HUES48 (cell line): ENCODE results near the gene YJEFN3.

Experiments used
- H3K27ac ChIP-seq: one replicate; pipeline ENCODE4 v1.7.0; 2013; ENCODE audit warnings: low read depth, low read length, inconsistent platforms
- H3K27me3 ChIP-seq: 2 replicates; pipeline ENCODE4 v1.6.1; 2013; ENCODE audit warnings: mild to moderate bottlenecking, low read length; ENCODE audit not compliant: control insufficient read depth, insufficient read depth
- H3K36me3 ChIP-seq: 2 replicates; pipeline ENCODE4 v1.6.1; 2013; ENCODE audit warnings: low read length; ENCODE audit not compliant: control insufficient read depth, insufficient read depth
- H3K4me1 ChIP-seq: 2 replicates; pipeline ENCODE4 v1.6.1; 2013; ENCODE audit warnings: mild to moderate bottlenecking, low read length; ENCODE audit not compliant: control insufficient read depth, insufficient read depth
- H3K4me3 ChIP-seq: 2 replicates; pipeline ENCODE4 v1.5.1; 2013; ENCODE audit warnings: mild to moderate bottlenecking, low read depth, low read length
- H3K9ac ChIP-seq: 2 replicates; pipeline ENCODE4 v1.6.1; 2013; ENCODE audit warnings: mild to moderate bottlenecking, low read depth, low read length, moderate library complexity
- H3K9me3 ChIP-seq: 2 replicates; pipeline ENCODE4 v1.6.1; 2013; ENCODE audit warnings: low read length; ENCODE audit not compliant: control insufficient read depth, insufficient read depth

The YJEFN3 gene

DNA sequence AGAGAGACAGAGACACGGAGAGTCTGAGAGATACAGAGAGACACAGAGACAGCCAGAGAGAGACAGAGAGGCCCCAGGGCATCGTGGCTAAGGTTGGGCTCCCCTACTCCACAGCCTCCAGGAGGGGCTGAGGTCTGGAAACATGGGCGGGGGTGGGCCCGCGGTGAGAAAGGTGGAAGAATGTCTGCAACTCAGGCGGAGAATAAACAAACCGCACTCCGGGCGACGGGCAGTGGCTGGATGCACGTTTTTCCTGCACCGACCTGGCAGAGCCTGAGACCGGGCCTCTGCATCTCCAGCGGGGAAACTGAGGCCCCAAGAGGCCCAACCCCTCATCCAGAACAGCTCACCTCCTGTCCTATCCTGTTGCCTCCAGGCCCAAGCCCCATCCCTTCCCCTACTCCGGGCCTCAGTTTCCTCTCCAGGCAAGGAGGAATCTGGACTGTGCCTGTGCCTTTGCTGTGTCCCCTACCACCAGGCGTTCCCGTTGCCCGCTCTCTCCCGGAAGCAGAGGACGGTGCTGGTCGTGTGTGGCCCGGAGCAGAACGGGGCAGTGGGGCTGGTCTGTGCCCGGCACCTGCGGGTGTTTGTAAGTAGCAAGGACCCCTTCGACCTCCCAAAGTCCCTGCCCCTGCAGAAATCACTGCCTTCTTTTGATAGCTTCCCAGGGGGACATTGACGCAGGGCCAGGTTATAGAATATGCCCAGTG lies 6.0 kb downstream of the YJEFN3 start:
- Histone ChIP-seq H3K4me1 (no peaks in the 10 kb centered on the region), H3K27me3 (peaks cover 21% of the 10 kb centered on the region), H3K9ac (no peak overlapping the region), H3K36me3 (peaks cover 4% of the 10 kb centered on the region; the same call in 1 of the 2 replicates), H3K27ac (no peak overlapping the region), H3K9me3 (no peaks in the 10 kb centered on the region), H3K4me3 (no peak overlapping the region)

GRCh38 chr19:19535311-19536191 lies 6.8 kb downstream of the YJEFN3 start:
- no peak overlapping the region for H3K4me3 ChIP-seq
- H3K9ac ChIP-seq: no peak overlapping the region
- H3K27ac ChIP-seq: no peak overlapping the region
- H3K9me3 ChIP-seq: no peaks in the 10 kb centered on the region
- no peaks in the 10 kb centered on the region for H3K4me1 ChIP-seq
- H3K27me3 ChIP-seq: peaks cover 28% of the 10 kb centered on the region
- 0 out of 2 replicates have a peak, but pooled peaks cover 3% of the 10 kb centered on the region for H3K36me3 ChIP-seq

DNA sequence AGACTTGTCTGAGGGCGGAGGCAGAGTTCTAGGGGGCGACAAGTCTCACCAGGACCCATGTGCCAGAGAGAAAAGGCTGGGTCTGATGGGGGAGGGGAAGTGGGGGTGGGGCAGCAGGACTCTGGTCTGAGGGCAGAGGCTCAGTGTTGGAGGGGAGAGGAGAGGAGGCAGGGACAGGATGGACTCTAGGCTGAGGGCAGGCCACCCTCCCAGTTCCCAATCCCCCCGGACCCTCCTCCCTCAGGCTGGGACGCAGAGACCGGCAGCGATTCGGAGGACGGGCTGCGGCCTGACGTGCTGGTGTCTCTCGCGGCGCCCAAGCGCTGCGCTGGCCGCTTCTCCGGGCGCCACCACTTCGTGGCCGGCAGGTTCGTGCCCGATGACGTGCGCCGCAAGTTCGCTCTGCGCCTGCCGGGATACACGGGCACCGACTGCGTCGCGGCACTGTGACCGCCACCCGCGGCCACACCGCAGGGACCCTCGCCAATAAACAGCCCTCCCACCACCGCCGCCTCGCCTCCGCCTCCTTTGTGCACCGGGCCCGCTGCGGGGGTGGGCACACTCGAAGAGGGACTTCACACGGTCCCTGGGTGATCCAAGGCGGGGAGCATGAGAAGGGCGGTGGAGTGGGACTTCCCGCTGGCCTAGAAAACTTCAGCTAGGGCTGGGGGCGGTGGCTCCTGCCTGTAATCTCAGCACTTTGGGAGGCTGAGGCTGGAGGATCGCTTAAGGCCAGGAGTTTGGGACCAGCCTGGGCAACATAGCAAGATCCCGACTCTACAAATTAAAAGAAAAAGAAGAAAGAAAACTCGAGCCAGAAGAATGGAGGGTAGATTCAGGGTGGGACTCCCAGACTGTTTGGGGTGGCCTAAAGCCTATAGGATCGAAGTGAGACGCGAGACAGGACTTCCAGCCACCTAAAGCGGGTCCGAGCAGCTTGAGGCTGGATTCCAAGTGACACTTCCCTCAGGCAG lies 8.7 kb downstream of the YJEFN3 start:
- Histone ChIP-seq H3K36me3 (no peaks in the 10 kb centered on the region), H3K27ac (no peak overlapping the region), H3K9me3 (no peaks in the 10 kb centered on the region), H3K4me1 (no peaks in the 10 kb centered on the region), H3K4me3 (peak overlapping the region; percentile 51; the same call in 1 of the 2 replicates), H3K27me3 (peaks cover 31% of the 10 kb centered on the region), H3K9ac (no peak overlapping the region)

DNA sequence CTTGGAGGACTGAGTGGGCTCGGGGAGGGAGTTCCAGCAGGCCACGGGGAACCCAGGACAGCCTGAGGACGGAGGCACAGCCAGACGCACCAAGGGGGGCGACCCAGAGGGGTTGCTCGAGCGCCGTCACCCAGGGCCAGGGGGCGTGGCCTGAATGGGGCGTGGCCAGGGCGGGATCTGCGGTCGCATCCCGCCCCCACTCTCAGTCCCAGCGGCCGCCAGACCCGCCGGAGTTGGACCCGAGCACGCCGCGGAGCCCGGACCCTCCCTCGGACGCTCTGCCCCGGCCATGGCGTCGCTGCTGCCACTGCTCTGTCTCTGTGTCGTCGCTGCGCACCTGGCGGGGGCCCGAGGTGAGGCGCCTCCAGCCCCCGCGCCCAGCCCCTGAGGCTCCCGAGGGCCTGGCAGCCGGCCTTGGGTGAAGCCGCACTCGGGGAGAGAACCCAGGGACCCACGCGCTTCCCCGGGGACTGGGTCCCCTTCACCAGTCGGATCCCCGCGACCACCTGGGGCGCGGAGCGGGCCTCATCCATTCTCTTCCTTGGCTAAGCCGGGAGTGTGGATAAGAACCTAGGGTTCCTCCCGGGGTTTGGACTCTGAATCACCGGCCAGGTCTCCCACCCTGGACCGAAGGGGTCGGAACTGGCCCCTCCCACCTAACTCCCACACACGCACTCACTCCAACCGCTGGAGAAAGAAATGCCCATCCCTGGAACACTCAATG lies 9.5 kb downstream of the YJEFN3 start, which contains the start of gene CILP2:
Gene CILP2 (plus strand): TSS at position 205 of the 724 bp plus-strand sequence. CDS start 85 bp downstream, at position 290.
- H3K4me3 ChIP-seq: peak within 1 kb of the TSS; percentile 51
- H3K9me3 ChIP-seq: no peaks in the 10 kb centered on the region

GRCh38 chr19:19538785-19539166 lies 10.1 kb downstream of the YJEFN3 start:
- Histone ChIP-seq H3K4me1 (no peaks in the 10 kb centered on the region), H3K27me3 (peaks cover 31% of the 10 kb centered on the region), H3K36me3 (no peaks in the 10 kb centered on the region), H3K9ac (no peak overlapping the region), H3K27ac (no peak overlapping the region), H3K9me3 (no peaks in the 10 kb centered on the region), H3K4me3 (peak overlapping the region; percentile 51)

More for the DNA sequence above, 9.5 kb downstream of the YJEFN3 start, which contains the start of gene CILP2:
- H3K27ac ChIP-seq: no peak within 1 kb of the TSS
- H3K4me1 ChIP-seq: no peaks in the 10 kb centered on the region
- H3K36me3 ChIP-seq: no peaks in the 10 kb centered on the region
- H3K9ac ChIP-seq: no peak within 1 kb of the TSS; the same call in 1 of the 2 replicates
- peaks cover 31% of the 10 kb centered on the region for H3K27me3 ChIP-seq

GRCh38 chr19:19539698-19540063 lies 11.0 kb downstream of the YJEFN3 start:
- Histone ChIP-seq H3K4me1 (no peaks in the 10 kb centered on the region), H3K9me3 (no peaks in the 10 kb centered on the region), H3K4me3 (no peak overlapping the region), H3K36me3 (no peaks in the 10 kb centered on the region), H3K9ac (no peak overlapping the region), H3K27me3 (peaks cover 27% of the 10 kb centered on the region), H3K27ac (no peak overlapping the region)

- H3K4me3 ChIP-seq: peak overlapping the region; percentile 60
- H3K27ac ChIP-seq: no peak overlapping the region
- H3K9me3 ChIP-seq: no peaks in the 10 kb centered on the region
- no peaks in the 10 kb centered on the region for H3K4me1 ChIP-seq
- H3K9ac ChIP-seq: no peak overlapping the region
- peaks cover 27% of the 10 kb centered on the region for H3K27me3 ChIP-seq
- no peaks in the 10 kb centered on the region for H3K36me3 ChIP-seq
Measured at GRCh38 chr19:19540064-19540714, 11.5 kb downstream of the YJEFN3 start.

GRCh38 chr19:19540715-19541515 lies 12.2 kb downstream of the YJEFN3 start:
- H3K9ac ChIP-seq: no peak overlapping the region

DNA sequence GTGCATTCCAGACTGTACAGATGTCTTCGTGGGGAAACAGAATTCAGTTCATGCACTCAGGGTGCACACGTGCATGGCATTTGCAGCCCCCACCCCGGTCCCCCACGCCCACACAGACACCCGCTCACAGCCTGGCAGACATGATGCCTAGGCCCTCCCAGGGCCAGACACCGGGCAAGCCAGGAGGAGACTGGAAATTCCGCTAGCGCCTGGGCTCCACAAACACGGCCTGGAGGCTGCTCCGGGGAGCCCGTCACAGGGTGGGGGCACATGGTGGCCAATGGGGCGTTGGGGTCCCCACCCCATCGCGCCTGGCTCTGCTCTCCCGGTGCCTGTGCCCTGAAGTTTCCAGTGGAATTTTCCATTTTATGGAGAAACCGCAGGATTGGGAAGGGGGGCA lies 12.9 kb downstream of the YJEFN3 start:
- H3K27ac ChIP-seq: no peak overlapping the region
- peaks cover 27% of the 10 kb centered on the region for H3K27me3 ChIP-seq
- no peaks in the 10 kb centered on the region for H3K36me3 ChIP-seq
- no peaks in the 10 kb centered on the region for H3K9me3 ChIP-seq
- H3K4me3 ChIP-seq: no peak overlapping the region
- no peaks in the 10 kb centered on the region for H3K4me1 ChIP-seq
- H3K9ac ChIP-seq: no peak overlapping the region

More at GRCh38 chr19:19540715-19541515, 12.2 kb downstream of the YJEFN3 start:
- H3K36me3 ChIP-seq: no peaks in the 10 kb centered on the region
- no peaks in the 10 kb centered on the region for H3K9me3 ChIP-seq
- H3K4me3 ChIP-seq: peak overlapping the region; percentile 60
- no peaks in the 10 kb centered on the region for H3K4me1 ChIP-seq
- H3K27me3 ChIP-seq: peaks cover 27% of the 10 kb centered on the region
- no peak overlapping the region for H3K27ac ChIP-seq
